Spleen (tissue), 7 donors: ENCODE measurements around the gene GALNT15.

ENCODE experiments used
- POLR2A ChIP-seq, 3 donors: fragments of 450-650 bp; IDR thresholded peaks; one replicate each; pipeline ENCODE4 v1.5.1; 2017; ENCODE audit warnings: antibody characterized with exemption in 3 of 3, mild to moderate bottlenecking in 1 of 3
- POLR2AphosphoS5 ChIP-seq, 3 donors: sonication (generic); formaldehyde crosslinking; IDR thresholded peaks; one replicate each; pipeline ENCODE4 v1.5.1; 2017; ENCODE audit warnings: antibody characterized with exemption in 3 of 3
- TF ChIP-seq, protein P1 (sequence below), 11 experiments: fragments of 200-600 bp in 7 of 11; fragments of 450-650 bp in 4 of 11; sonication (generic) in 4 of 11; IDR thresholded peaks in 8 of 11; conservative IDR thresholded peaks in 3 of 11; 1 replicate in 7 of 11; 2 replicates in 4 of 11; pipeline versions ENCODE4 v1.4.0 to v1.8.0; 2016 to 2021; ENCODE audit warnings: antibody characterized with exemption in 11 of 11, inconsistent platforms in 4 of 11, mild to moderate bottlenecking in 1 of 11
- donor health status: DM: no; HTN: no; CAD: no; lungs with moderate emphysema.
- donor health status: DM: no; HTN: no; CAD: no.
- donor health status: DM: no; HTN: no; CAD: no.

DNA sequence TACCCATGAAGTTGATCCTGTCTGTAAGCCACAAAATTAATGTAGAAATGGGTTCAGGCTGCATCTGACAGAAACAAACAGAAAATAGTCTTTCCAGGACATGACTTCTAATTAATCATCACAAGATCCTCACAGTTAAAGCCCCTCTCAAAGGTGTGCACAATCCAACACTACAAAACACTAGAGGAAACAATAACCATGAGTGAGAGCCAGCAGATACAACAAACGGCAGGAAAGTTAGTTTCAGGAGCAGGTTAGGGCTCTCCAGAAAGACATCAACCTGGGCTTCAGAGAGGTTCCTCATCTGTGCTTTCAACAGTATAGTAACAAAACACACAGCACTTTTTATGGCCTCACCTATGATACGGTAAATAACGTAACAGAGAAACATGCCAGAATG lies 47.5 kb downstream of the GALNT15 start:
- TF ChIP-seq POLR2AphosphoS5 (IDR thresholded peaks at IDR 0.05) (no peak), POLR2A (IDR thresholded peaks at IDR 0.05) (no peak)
- TF ChIP-seq, protein P1, sequence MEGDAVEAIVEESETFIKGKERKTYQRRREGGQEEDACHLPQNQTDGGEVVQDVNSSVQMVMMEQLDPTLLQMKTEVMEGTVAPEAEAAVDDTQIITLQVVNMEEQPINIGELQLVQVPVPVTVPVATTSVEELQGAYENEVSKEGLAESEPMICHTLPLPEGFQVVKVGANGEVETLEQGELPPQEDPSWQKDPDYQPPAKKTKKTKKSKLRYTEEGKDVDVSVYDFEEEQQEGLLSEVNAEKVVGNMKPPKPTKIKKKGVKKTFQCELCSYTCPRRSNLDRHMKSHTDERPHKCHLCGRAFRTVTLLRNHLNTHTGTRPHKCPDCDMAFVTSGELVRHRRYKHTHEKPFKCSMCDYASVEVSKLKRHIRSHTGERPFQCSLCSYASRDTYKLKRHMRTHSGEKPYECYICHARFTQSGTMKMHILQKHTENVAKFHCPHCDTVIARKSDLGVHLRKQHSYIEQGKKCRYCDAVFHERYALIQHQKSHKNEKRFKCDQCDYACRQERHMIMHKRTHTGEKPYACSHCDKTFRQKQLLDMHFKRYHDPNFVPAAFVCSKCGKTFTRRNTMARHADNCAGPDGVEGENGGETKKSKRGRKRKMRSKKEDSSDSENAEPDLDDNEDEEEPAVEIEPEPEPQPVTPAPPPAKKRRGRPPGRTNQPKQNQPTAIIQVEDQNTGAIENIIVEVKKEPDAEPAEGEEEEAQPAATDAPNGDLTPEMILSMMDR (IDR thresholded peaks at IDR 0.05 in 8 of 11, conservative IDR thresholded peaks at IDR 0.05 in 3 of 11), result no peak
